Panc1 (cell line): ENCODE data around the gene IFNA7. TPM values are rescaled to one million over a fixed set of nuclear protein-coding genes. Genes with fewer than 3 reads are reported as not detected.

Experiments
- ATAC-seq: fragments of 200-7000 bp; cut with Tn5 transposase; 2 replicates; pipeline ENCODE4 v1.9.1; 2020; ENCODE audit warnings: mild to moderate bottlenecking, moderate library complexity
- BruUV-seq: library from RNA; stranded (reverse); fragments of 400-500 nt; replicated peaks from 2 replicates; lab custom pipeline; 2021; lab: Mats Ljungman, UMichigan
- CTCF ChIA-PET: fragments of 300-600 bp; sonication (Branson Sonifier 250); formaldehyde crosslinking; loops from one replicate; lab custom pipeline; 2022; ENCODE audit warnings: antibody characterized with exemption; lab: Charles Lee
- POLR2A ChIA-PET: fragments of 300-600 bp; sonication (Branson Sonifier 250); formaldehyde crosslinking; loops from one replicate; lab custom pipeline; 2022; ENCODE audit warnings: antibody characterized with exemption; lab: Charles Lee
- DNase-seq: peaks from one replicate; pipeline ENCODE4 v3.0.0-alpha.2; 2010; ENCODE audit warnings: low read depth, low spot score
- H3K27ac ChIP-seq: 2 replicates; pipeline ENCODE4 v1.5.1; 2011; ENCODE audit warnings: mild to moderate bottlenecking, low read length, inconsistent platforms
- H3K27me3 ChIP-seq: fragments of 200-500 bp; sonication (Bioruptor generic); 2 replicates; pipeline ENCODE4 v1.6.0; 2014; ENCODE audit warnings: low read length, inconsistent platforms; ENCODE audit not compliant: control insufficient read depth, insufficient read depth
- H3K36me3 ChIP-seq: fragments of 200-500 bp; sonication (Bioruptor generic); 2 replicates; pipeline ENCODE4 v1.5.1; 2014; ENCODE audit warnings: inconsistent platforms, mild to moderate bottlenecking, low read length, moderate library complexity; ENCODE audit not compliant: control insufficient read depth, insufficient read depth
- H3K4me1 ChIP-seq: 2 replicates; pipeline ENCODE4 v1.5.1; 2011; ENCODE audit warnings: inconsistent platforms, mild to moderate bottlenecking, low read length, moderate library complexity; ENCODE audit not compliant: control insufficient read depth, insufficient read depth
- H3K4me3 ChIP-seq, 2 experiments: 2 replicates each; pipeline ENCODE4 v1.5.1; 2011 to 2012; ENCODE audit warnings: low read depth in 2 of 2, low read length in 2 of 2, mild to moderate bottlenecking in 2 of 2, inconsistent platforms in 1 of 2, moderate library complexity in 1 of 2
- H3K9me3 ChIP-seq: fragments of 200-500 bp; sonication (Bioruptor generic); 2 replicates; pipeline ENCODE4 v1.5.1; 2014; ENCODE audit warnings: low read depth, mild to moderate bottlenecking, inconsistent platforms, low read length, moderate library complexity; ENCODE audit not compliant: control insufficient read depth, insufficient read depth
- CTCF ChIP-seq: fragments of 450-650 bp; IDR thresholded peaks from 2 replicates; pipeline ENCODE4 v1.5.1; 2017; ENCODE audit warnings: mild to moderate bottlenecking
- POLR2AphosphoS5 ChIP-seq: IDR thresholded peaks from 2 replicates; pipeline ENCODE4 v1.6.1; 2012; ENCODE audit warnings: mild to moderate bottlenecking, low read depth, low read length, moderate library complexity
- REST ChIP-seq, 2 experiments: IDR thresholded peaks; 2 replicates each; pipeline ENCODE4 v1.6.1; 2011 to 2012; ENCODE audit warnings: low read depth in 2 of 2, control low read depth in 1 of 2, low read length in 1 of 2, mild to moderate bottlenecking in 1 of 2, moderate library complexity in 1 of 2; ENCODE audit not compliant: insufficient read depth in 1 of 2
- SIN3A ChIP-seq: IDR thresholded peaks from 2 replicates; pipeline ENCODE4 v1.6.1; 2012; ENCODE audit warnings: low read depth, mild to moderate bottlenecking, low read length, moderate library complexity, borderline replicate concordance; ENCODE audit not compliant: insufficient read depth
- TCF7L2 ChIP-seq: IDR thresholded peaks from 2 replicates; pipeline ENCODE4 v1.6.1; 2011; ENCODE audit warnings: mild to moderate bottlenecking, low read depth, low read length, inconsistent platforms
- in situ Hi-C: cut with HindIII; loops from 2 replicates; pipeline ENCODE4 v1.10.0; 2016; ENCODE audit warnings: low sequenced_read_pairs, low pct_unique_long_range_greater_than_20kb
- intact Hi-C: fragments of 100-400 bp; cut with micrococcal nuclease; formaldehyde crosslinking; loops from one replicate; pipeline ENCODE4 v1.10.0; 2022; ENCODE audit not compliant: unreplicated experiment
- total RNA-seq: library from RNA; stranded (reverse); gene quantifications from one replicate; pipeline ENCODE4 v1.2.1, GENCODE V29; 2021; ENCODE audit not compliant: unreplicated experiment

Gene IFNA7
- total RNA-seq, 1 experiment from 2014 or later = not detected

- in situ Hi-C loops (no loop called here), intact Hi-C loops (no loop called here)
- no peak for TF ChIP-seq CTCF
- no peak for TF ChIP-seq SIN3A
- no peak for TF ChIP-seq TCF7L2
- no peak for TF ChIP-seq POLR2AphosphoS5
- no peak for TF ChIP-seq REST (IDR thresholded peaks at IDR 0.05; ENCODE audit: insufficient read depth in 1 of 2, low read depth in 2 of 2, low read length in 1 of 2)
- no TSS peak for BruUV-seq
- Histone ChIP-seq H3K4me1 (no peaks in the 10 kb centered on the region), H3K27ac (no peak overlapping the region), H3K9me3 (no peaks in the 10 kb centered on the region), H3K4me3 (no peak overlapping the region), H3K27me3 (no peaks in the 10 kb centered on the region), H3K36me3 (no peaks in the 10 kb centered on the region)
- DNase-seq = no peak
- ATAC-seq = no peak
- POLR2A ChIA-PET = no interaction called here
- CTCF ChIA-PET = no interaction called here
Observed at GRCh38 chr9:21153336-21154017, 48.5 kb downstream of the IFNA7 start.

Other genes with a start within 250 kb of the IFNA7 start
- gene HACD4, start 170.6 kb downstream of the IFNA7 start, total RNA-seq = 0.13 TPM
- not detected for gene IFNB1, start 124.3 kb downstream of the IFNA7 start, total RNA-seq
- not detected for gene IFNW1, start 60.4 kb downstream of the IFNA7 start, total RNA-seq
- gene IFNA21, start 35.5 kb downstream of the IFNA7 start, total RNA-seq = not detected
- not detected for gene IFNA4, start 14.6 kb downstream of the IFNA7 start, total RNA-seq
- gene IFNA10, start 4.9 kb upstream of the IFNA7 start, total RNA-seq = not detected
- gene IFNA16, start 15.1 kb upstream of the IFNA7 start, total RNA-seq = not detected
- gene IFNA17, start 26.0 kb upstream of the IFNA7 start, total RNA-seq = not detected
- not detected for gene IFNA14, start 37.8 kb upstream of the IFNA7 start, total RNA-seq
- not detected for gene IFNA5, start 103.1 kb upstream of the IFNA7 start, total RNA-seq
- gene KLHL9, start 133.2 kb upstream of the IFNA7 start, total RNA-seq = 7.4 TPM
- not detected for gene IFNA6, start 148.7 kb upstream of the IFNA7 start, total RNA-seq
- gene IFNA13, start 165.9 kb upstream of the IFNA7 start, total RNA-seq = not detected
- not detected for gene IFNA2, start 183.2 kb upstream of the IFNA7 start, total RNA-seq
- not detected for gene IFNA8, start 206.9 kb upstream of the IFNA7 start, total RNA-seq
- not detected for gene IFNA1, start 238.2 kb upstream of the IFNA7 start, total RNA-seq